ENCODE results near the gene ACAD9.

DNA sequence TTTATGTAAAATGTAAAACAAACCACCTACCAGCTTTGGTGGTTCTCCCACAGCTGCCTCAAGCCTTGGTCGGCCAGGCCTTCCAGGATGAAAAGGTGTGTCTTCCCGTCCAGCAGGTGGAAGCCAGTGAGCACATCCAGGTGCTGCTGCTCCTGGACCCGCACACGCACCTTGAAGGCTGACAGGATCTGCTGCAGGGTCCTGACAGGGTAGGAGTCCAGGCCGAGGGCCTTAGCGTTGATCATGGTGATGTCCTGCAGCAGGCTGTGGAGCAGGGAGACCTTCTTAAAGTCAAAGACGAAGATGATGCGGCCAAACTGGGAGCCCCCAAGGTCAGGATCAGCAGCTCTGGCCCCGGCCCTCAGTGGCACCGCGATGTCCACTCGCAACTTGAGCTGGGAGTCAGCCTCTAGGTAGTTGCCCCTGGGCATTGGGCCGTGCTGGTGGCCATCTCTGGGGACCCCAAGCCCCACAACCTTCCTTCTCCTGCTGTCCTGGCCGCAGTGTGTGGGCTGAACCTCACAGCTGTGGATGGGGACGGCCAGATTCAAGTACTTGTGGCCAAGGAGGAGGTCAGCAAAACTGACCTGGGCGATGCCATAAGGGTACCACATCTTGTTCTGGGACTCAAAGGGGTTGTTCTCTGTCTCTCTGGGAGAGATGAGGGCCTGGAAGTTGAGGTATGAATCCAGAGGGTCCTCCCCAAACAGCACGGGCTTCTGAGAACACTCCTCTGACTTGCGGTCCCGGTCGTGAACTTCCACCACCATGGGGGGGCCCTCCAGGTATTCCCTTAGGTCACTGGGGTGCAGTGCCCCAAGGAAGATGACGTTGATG lies 65.8 kb downstream of the ACAD9 start:
- TF ChIP-seq, protein P1, sequence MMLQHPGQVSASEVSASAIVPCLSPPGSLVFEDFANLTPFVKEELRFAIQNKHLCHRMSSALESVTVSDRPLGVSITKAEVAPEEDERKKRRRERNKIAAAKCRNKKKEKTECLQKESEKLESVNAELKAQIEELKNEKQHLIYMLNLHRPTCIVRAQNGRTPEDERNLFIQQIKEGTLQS (IDR thresholded peaks at IDR 0.05; ENCODE audit: borderline replicate concordance, extremely low read depth, low read depth, low read length) = no peak
- TF ChIP-seq CTCF (IDR thresholded peaks at IDR 0.05 in 2 of 3, conservative IDR thresholded peaks at IDR 0.05 in 1 of 3; ENCODE audit: control insufficient read depth in 2 of 3, extremely low read depth in 1 of 3, insufficient read depth in 1 of 3, low read depth in 3 of 3, low read length in 3 of 3) (no peak), YY1 (IDR thresholded peaks at IDR 0.05; ENCODE audit: low read depth, low read length) (no peak), GABPA (IDR thresholded peaks at IDR 0.05; ENCODE audit: low read depth) (no peak), HDAC2 (IDR thresholded peaks at IDR 0.05) (no peak), POLR2AphosphoS5 (IDR thresholded peaks at IDR 0.05; ENCODE audit: low read length) (no peak), ZSCAN29 (IDR thresholded peaks at IDR 0.05) (no peak), EP300 (IDR thresholded peaks at IDR 0.05; ENCODE audit: borderline replicate concordance in 1 of 2, control insufficient read depth in 1 of 2, low read depth in 2 of 2, low read length in 2 of 2) (no peak), BCL11A (IDR thresholded peaks at IDR 0.05; ENCODE audit: low read depth, low read length) (no peak), LARP7 (IDR thresholded peaks at IDR 0.05) (no peak)

All from GM12878 (cell line).